ENCODE results near the gene RHO.

RHO gene

GRCh38 chr3:129579991-129580390 is 51.6 kb downstream of the RHO start:
- in situ Hi-C loops (cut with HindIII; ENCODE audit: low sequenced_read_pairs), result no loop called here
- TF ChIP-seq CTCF (IDR thresholded peaks at IDR 0.05; ENCODE audit: low read depth, low read length), result no peak
- DNase-seq (ENCODE audit: low read depth, low spot score), result no peak
- H3K4me3 ChIP-seq (ENCODE audit: low read depth, low read length), result no peak overlapping the region

- no peak for DNase-seq (ENCODE audit: low read depth, low spot score)
- in situ Hi-C loops (cut with HindIII; ENCODE audit: low sequenced_read_pairs), result no loop called here
- H3K4me3 ChIP-seq (ENCODE audit: low read depth, low read length), result no peak overlapping the region
- no peak for TF ChIP-seq CTCF (IDR thresholded peaks at IDR 0.05; ENCODE audit: low read depth, low read length)
These were observed 53.2 kb downstream of the RHO start for GRCh38 chr3:129581623-129582022.

- no peak for DNase-seq (ENCODE audit: low read depth, low spot score)
- TF ChIP-seq CTCF (IDR thresholded peaks at IDR 0.05; ENCODE audit: low read depth, low read length), result no peak
- no peak overlapping the region for H3K4me3 ChIP-seq (ENCODE audit: low read depth, low read length)
- in situ Hi-C loops (cut with HindIII; ENCODE audit: low sequenced_read_pairs), result no loop called here
These were observed 54.4 kb downstream of the RHO start for GRCh38 chr3:129582799-129583198.

GRCh38 chr3:129583289-129583688 is 54.9 kb downstream of the RHO start:
- H3K4me3 ChIP-seq (ENCODE audit: low read depth, low read length), result no peak overlapping the region
- in situ Hi-C loops (cut with HindIII; ENCODE audit: low sequenced_read_pairs), result no loop called here
- no peak for TF ChIP-seq CTCF (IDR thresholded peaks at IDR 0.05; ENCODE audit: low read depth, low read length)
- no peak for DNase-seq (ENCODE audit: low read depth, low spot score)

GRCh38 chr3:129584631-129585030 is 56.2 kb downstream of the RHO start:
- no peak overlapping the region for H3K4me3 ChIP-seq (ENCODE audit: low read depth, low read length)
- no peak for DNase-seq (ENCODE audit: low read depth, low spot score)
- in situ Hi-C loops (cut with HindIII; ENCODE audit: low sequenced_read_pairs), result no loop called here
- no peak for TF ChIP-seq CTCF (IDR thresholded peaks at IDR 0.05; ENCODE audit: low read depth, low read length)
